GM12878 (cell line): ENCODE measurements around the gene PPP1R15A. TPM values are rescaled to one million over a fixed set of nuclear protein-coding genes. Genes with fewer than 3 reads are reported as not detected.

Experiments used
- ATAC-seq: fragments of 200-7000 bp; cut with Tn5 transposase; 3 replicates; pipeline ENCODE4 v1.9.1; 2020; ENCODE audit warnings: mild to moderate bottlenecking, moderate library complexity
- BruUV-seq: library from RNA; stranded (reverse); fragments of 400-500 nt; replicated peaks from 2 replicates; lab custom pipeline; 2021; lab: Mats Ljungman, UMichigan
- CTCF ChIA-PET: fragments of 300-600 bp; sonication (Branson Sonifier 250); formaldehyde crosslinking; extraction: SDS; loops from one replicate; lab custom pipeline; 2021; ENCODE audit warnings: inconsistent platforms; lab: Yijun Ruan, JAX
- POLR2A ChIA-PET: fragments of 350-600 bp; formaldehyde crosslinking; extraction: SDS; loops from one replicate; lab custom pipeline; 2021; ENCODE audit warnings: inconsistent platforms; lab: Charles Lee
- RAD21 ChIA-PET: fragments of 300-600 bp; sonication (Branson Sonifier 250); formaldehyde crosslinking; loops from one replicate; lab custom pipeline; 2023; ENCODE audit warnings: antibody characterized with exemption; ENCODE audit not compliant: unreplicated experiment; lab: Charles Lee
- SMC1A ChIA-PET: fragments of 300-600 bp; sonication (Branson Sonifier 250); formaldehyde crosslinking; loops from one replicate; lab custom pipeline; 2023; ENCODE audit not compliant: unreplicated experiment, uncharacterized antibody; lab: Charles Lee
- DNase-seq: peaks from one replicate; pipeline ENCODE4 v3.0.0-alpha.2; 2011; ENCODE audit warnings: low read depth, low spot score
- FAIRE-seq: peaks from 3 replicates; lab custom pipeline; 2011; peaks lifted over from hg19 to GRCh38; lab: Jason Lieb, UNC
- H2AFZ ChIP-seq: 2 replicates; pipeline ENCODE4 v1.6.0; 2011; ENCODE audit warnings: low read depth, low read length, control low read depth; ENCODE audit not compliant: control insufficient read depth
- H3K27ac ChIP-seq: 2 replicates; pipeline ENCODE4 v1.5.1; 2011; ENCODE audit warnings: control low read depth; ENCODE audit not compliant: control insufficient read depth, insufficient read depth
- H3K27me3 ChIP-seq, 2 experiments: replicated peaks in 1 of 2; 2 replicates each; pipeline versions ENCODE4 v1.6.0 to v1.6.1; 2011; ENCODE audit warnings: low read length in 1 of 2; ENCODE audit not compliant: control insufficient read depth in 2 of 2, insufficient read depth in 2 of 2
- H3K36me3 ChIP-seq, 2 experiments: 2 replicates each; pipeline ENCODE4 v1.5.1; 2011; ENCODE audit warnings: low read length in 1 of 2; ENCODE audit not compliant: control insufficient read depth in 2 of 2, insufficient read depth in 2 of 2
- H3K4me1 ChIP-seq: 2 replicates; pipeline ENCODE4 v1.6.1; 2011; ENCODE audit warnings: mild to moderate bottlenecking, low read length, moderate library complexity, mixed read lengths; ENCODE audit not compliant: control insufficient read depth, insufficient read depth
- H3K4me2 ChIP-seq: 2 replicates; pipeline ENCODE4 v1.6.0; 2011; ENCODE audit warnings: control low read depth; ENCODE audit not compliant: control insufficient read depth, insufficient read depth
- H3K4me3 ChIP-seq: fragments of 200-600 bp; sonication (generic); 2 replicates; pipeline ENCODE4 v1.5.1; 2016
- H3K79me2 ChIP-seq: 2 replicates; pipeline ENCODE4 v1.6.0; 2011; ENCODE audit warnings: low read length; ENCODE audit not compliant: control insufficient read depth, insufficient read depth
- H3K9ac ChIP-seq: 2 replicates; pipeline ENCODE4 v1.8.0; 2011; ENCODE audit warnings: low read length, control low read depth, mixed read lengths; ENCODE audit not compliant: control insufficient read depth, insufficient read depth
- H3K9me3 ChIP-seq: replicated peaks from 3 replicates; pipeline ENCODE4 v1.5.1; 2011; ENCODE audit warnings: mild to moderate bottlenecking, low read length; ENCODE audit not compliant: control insufficient read depth, insufficient read depth
- H4K20me1 ChIP-seq: 2 replicates; pipeline ENCODE4 v1.6.0; 2011; ENCODE audit not compliant: control insufficient read depth, insufficient read depth
- BRCA1 ChIP-seq: IDR thresholded peaks from 2 replicates; pipeline ENCODE4 v1.6.1; 2011; ENCODE audit warnings: low read depth, low read length, improper control_type of control experiment
- CREM ChIP-seq: IDR thresholded peaks from 2 replicates; pipeline ENCODE4 v1.6.1; 2014; ENCODE audit warnings: antibody characterized with exemption, low read depth
- KAT2A ChIP-seq: conservative IDR thresholded peaks from 2 replicates; pipeline ENCODE4 v1.6.1; 2011; ENCODE audit warnings: low read depth, low read length; ENCODE audit not compliant: control insufficient read depth
- LARP7 ChIP-seq: fragments of 450-650 bp; IDR thresholded peaks from 2 replicates; pipeline ENCODE4 v1.6.1; 2017; ENCODE audit warnings: mild to moderate bottlenecking
- NFIC ChIP-seq: IDR thresholded peaks from 2 replicates; pipeline ENCODE4 v1.6.1; 2012; ENCODE audit warnings: low read depth, mild to moderate bottlenecking, inconsistent platforms, low read length, moderate library complexity
- NR2F1 ChIP-seq: fragments of 450-650 bp; conservative IDR thresholded peaks from 2 replicates; pipeline ENCODE4 v1.6.1; 2017; ENCODE audit warnings: mild to moderate bottlenecking
- NRF1 ChIP-seq: conservative IDR thresholded peaks from 2 replicates; pipeline ENCODE4 v1.6.1; 2011; ENCODE audit warnings: mild to moderate bottlenecking, low read depth, low read length, improper control_type of control experiment
- RAD51 ChIP-seq: fragments of 450-650 bp; IDR thresholded peaks from 2 replicates; pipeline ENCODE4 v1.6.1; 2016; ENCODE audit warnings: moderate library complexity, mild to moderate bottlenecking, inconsistent platforms
- RCOR1 ChIP-seq: conservative IDR thresholded peaks from 2 replicates; pipeline ENCODE4 v1.6.1; 2012; ENCODE audit warnings: low read depth, low read length, improper control_type of control experiment
- SUPT20H ChIP-seq: IDR thresholded peaks from 2 replicates; pipeline ENCODE4 v1.6.1; 2011; ENCODE audit warnings: low read depth, mild to moderate bottlenecking, low read length, moderate library complexity, borderline replicate concordance; ENCODE audit not compliant: control insufficient read depth
- whole genome bisulfite sequencing: methylation state at CpG from one replicate; pipeline ENCODE4 v1.1.6; 2016; ENCODE audit warnings: low lambda C conversion rate; ENCODE audit not compliant: insufficient replicate concordance, insufficient coverage; ENCODE audit errors: missing lambda C conversion rate; 5-methylcytosine and 5-hydroxymethylcytosine counted together
- in situ Hi-C: fragments of 300-500 bp; cut with MboI; formaldehyde crosslinking; loops from 9 replicates; pipeline ENCODE4 v1.14.3; 2018; ENCODE audit warnings: mixed read lengths
- intact Hi-C: fragments of 100-400 bp; cut with micrococcal nuclease; formaldehyde crosslinking; loops from one replicate; pipeline ENCODE4 v1.14.2; 2022; ENCODE audit not compliant: unreplicated experiment
- polyA plus RNA-seq, 11 experiments: library from polyadenylated mRNA; depleted of rRNA in 4 of 11; unstranded in 6 of 11; stranded (reverse) in 5 of 11; fragments of >200 nt; fragmentation: Nextera tagmentation in 4 of 11; fragmentation: Illumina TruSeq in 1 of 11; extraction: Ambion mirVana in 4 of 11; extraction: Trizol in 1 of 11; gene quantifications; 1 replicate in 1 of 11; 2 replicates in 10 of 11; pipeline versions ENCODE4 v1.2.1 to v1.2.3, GENCODE V29; 2011 to 2016; ENCODE audit warnings: inconsistent platforms in 2 of 11, missing spikeins in 2 of 11, low read depth in 1 of 11
- total RNA-seq, 4 experiments: library from RNA; depleted of rRNA in 3 of 4; stranded (reverse); fragments of >200 nt in 3 of 4; fragmentation: Illumina TruSeq in 1 of 4; extraction: Trizol in 1 of 4; gene quantifications; 2 replicates each; pipeline versions ENCODE4 v1.2.1 to v1.2.3, GENCODE V29; 2013 to 2021
- TF ChIP-seq, protein P1 (sequence below): fragments of 450-650 bp; IDR thresholded peaks from 2 replicates; pipeline ENCODE4 v1.6.1; 2014; ENCODE audit warnings: mild to moderate bottlenecking
- TF ChIP-seq, protein P2 (sequence below): fragments of 150-350 bp; IDR thresholded peaks from 2 replicates; pipeline ENCODE4 v1.6.1; 2016; ENCODE audit warnings: low read depth, low read length

Gene PPP1R15A
- total and polyA plus RNA-seq, 10 of the 15 experiments (the other 5 are each of a cell fraction or from before 2014, with no cell fraction given): 0.68 to 50.8 (median 27.7) TPM

DNA sequence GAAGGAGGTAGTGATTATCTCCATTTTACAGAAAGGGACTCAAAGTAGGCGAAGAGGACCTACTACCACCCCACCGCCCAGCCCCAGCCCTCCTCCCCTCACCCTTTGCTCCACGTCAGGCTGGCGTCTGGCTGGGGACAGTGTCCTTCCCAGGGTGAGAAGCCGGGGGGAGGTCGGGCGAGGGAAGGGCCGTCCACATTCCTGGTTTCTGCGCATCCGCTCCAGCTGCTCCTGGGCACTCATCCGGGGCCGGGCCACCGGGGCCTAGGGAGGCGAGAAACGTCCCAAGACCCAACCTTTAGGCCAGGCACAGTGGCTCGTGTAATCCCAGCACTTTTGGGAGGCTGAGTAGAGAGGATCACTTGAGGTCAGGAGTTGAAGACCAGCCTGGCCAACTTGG, 31.2 kb upstream of the PPP1R15A start:
- Histone ChIP-seq H3K9me3 (no peaks in the 10 kb centered on the region), H4K20me1 (no peaks in the 10 kb centered on the region), H2AFZ (no peak overlapping the region), H3K4me3 (no peak overlapping the region), H3K4me2 (no peak overlapping the region), H3K27ac (no peak overlapping the region), H3K4me1 (peaks cover 12% of the 10 kb centered on the region)
- FAIRE-seq (no peak), ATAC-seq (no peak)
- POLR2A ChIA-PET: interaction anchor here (0.6 to 2.4 kb wide), 4 partner anchors 46 to 150 kb away, joined by 3 to 7 read pairs (median 6); no protein-coding TSS in a partner anchor
- 65% methylated on average over 12 of the region's 16 CpGs for WGBS
- TF ChIP-seq, protein P1, sequence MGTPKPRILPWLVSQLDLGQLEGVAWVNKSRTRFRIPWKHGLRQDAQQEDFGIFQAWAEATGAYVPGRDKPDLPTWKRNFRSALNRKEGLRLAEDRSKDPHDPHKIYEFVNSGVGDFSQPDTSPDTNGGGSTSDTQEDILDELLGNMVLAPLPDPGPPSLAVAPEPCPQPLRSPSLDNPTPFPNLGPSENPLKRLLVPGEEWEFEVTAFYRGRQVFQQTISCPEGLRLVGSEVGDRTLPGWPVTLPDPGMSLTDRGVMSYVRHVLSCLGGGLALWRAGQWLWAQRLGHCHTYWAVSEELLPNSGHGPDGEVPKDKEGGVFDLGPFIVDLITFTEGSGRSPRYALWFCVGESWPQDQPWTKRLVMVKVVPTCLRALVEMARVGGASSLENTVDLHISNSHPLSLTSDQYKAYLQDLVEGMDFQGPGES: no peak
- TF ChIP-seq RCOR1 (no peak), CREM (no peak), BRCA1 (no peak), NRF1 (no peak), KAT2A (no peak), NFIC (no peak), SUPT20H (no peak), RAD51 (no peak), NR2F1 (no peak), LARP7 (no peak)
- TF ChIP-seq, protein P2, sequence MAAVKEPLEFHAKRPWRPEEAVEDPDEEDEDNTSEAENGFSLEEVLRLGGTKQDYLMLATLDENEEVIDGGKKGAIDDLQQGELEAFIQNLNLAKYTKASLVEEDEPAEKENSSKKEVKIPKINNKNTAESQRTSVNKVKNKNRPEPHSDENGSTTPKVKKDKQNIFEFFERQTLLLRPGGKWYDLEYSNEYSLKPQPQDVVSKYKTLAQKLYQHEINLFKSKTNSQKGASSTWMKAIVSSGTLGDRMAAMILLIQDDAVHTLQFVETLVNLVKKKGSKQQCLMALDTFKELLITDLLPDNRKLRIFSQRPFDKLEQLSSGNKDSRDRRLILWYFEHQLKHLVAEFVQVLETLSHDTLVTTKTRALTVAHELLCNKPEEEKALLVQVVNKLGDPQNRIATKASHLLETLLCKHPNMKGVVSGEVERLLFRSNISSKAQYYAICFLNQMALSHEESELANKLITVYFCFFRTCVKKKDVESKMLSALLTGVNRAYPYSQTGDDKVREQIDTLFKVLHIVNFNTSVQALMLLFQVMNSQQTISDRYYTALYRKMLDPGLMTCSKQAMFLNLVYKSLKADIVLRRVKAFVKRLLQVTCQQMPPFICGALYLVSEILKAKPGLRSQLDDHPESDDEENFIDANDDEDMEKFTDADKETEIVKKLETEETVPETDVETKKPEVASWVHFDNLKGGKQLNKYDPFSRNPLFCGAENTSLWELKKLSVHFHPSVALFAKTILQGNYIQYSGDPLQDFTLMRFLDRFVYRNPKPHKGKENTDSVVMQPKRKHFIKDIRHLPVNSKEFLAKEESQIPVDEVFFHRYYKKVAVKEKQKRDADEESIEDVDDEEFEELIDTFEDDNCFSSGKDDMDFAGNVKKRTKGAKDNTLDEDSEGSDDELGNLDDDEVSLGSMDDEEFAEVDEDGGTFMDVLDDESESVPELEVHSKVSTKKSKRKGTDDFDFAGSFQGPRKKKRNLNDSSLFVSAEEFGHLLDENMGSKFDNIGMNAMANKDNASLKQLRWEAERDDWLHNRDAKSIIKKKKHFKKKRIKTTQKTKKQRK: no peak
- TF ChIP-seq, all 136 proteins: peak for 0
- Histone ChIP-seq H3K27me3 (no peaks in the 10 kb centered on the region), H3K9ac (no peak overlapping the region), H3K79me2 (no peaks in the 10 kb centered on the region), H3K36me3 (no peaks in the 10 kb centered on the region)
- ChIA-PET RAD21 (interaction anchor here (1.9 to 4.9 kb wide), 8 partner anchors 29 to 196 kb away, joined by 5 to 72 read pairs (median 14); partner anchors contain the start of genes BCAT2, CA11 and PPP1R15A), SMC1A (interaction anchor here (0.6 to 4.9 kb wide), 6 partner anchors 46 to 196 kb away, joined by 3 to 41 read pairs (median 20); partner anchors contain the start of gene CA11), CTCF (interaction anchor here (1.1 to 15.6 kb wide), 11 partner anchors 9 to 196 kb away, joined by 3 to 520 read pairs (median 31); partner anchors contain the start of genes BAX, CA11, GYS1 and RUVBL2)
- no TSS peak for BruUV-seq
- in situ Hi-C loops: no loop called here
- intact Hi-C loops: no loop called here
- DNase-seq: no peak
